AG04449 (cell line): ENCODE data around the gene SNAPIN.

Source experiments
- CTCF ChIA-PET: fragments of 350-600 bp; formaldehyde crosslinking; extraction: SDS; loops from one replicate; lab custom pipeline; 2021; ENCODE audit warnings: antibody characterized with exemption; lab: Yijun Ruan, JAX
- POLR2A ChIA-PET: fragments of 400-600, 350-600 bp; formaldehyde crosslinking; extraction: SDS; loops from one replicate; lab custom pipeline; 2020; ENCODE audit warnings: antibody characterized with exemption, inconsistent platforms; lab: Yijun Ruan, JAX
- DNase-seq: peaks from one replicate; pipeline ENCODE4 v3.0.0-alpha.2; 2010; ENCODE audit warnings: low read depth, low spot score
- H3K4me3 ChIP-seq: 2 replicates; pipeline ENCODE4 v1.5.1; 2011; ENCODE audit warnings: low read depth, mild to moderate bottlenecking, control low read depth, low read length
- CTCF ChIP-seq: IDR thresholded peaks from one replicate; pipeline ENCODE4 v1.5.1; 2011; ENCODE audit warnings: mild to moderate bottlenecking, moderate library complexity, low read length, control low read depth, inconsistent platforms; ENCODE audit not compliant: insufficient read depth; ENCODE audit errors: missing control alignments

The SNAPIN gene

GRCh38 chr1:153658400-153659174, at the start of gene SNAPIN:
Gene SNAPIN (plus strand): TSS chr1:153658703. CDS start chr1:153658744, 41 bp downstream.
- TF ChIP-seq CTCF: peak; percentile 45
- ChIA-PET CTCF (interaction anchor here (0.8 to 4.6 kb wide), 9 partner anchors 8 to 164 kb away, joined by 3 to 28 read pairs (median 5); no protein-coding TSS in a partner anchor), POLR2A (no interaction called here)
- DNase-seq: peak; percentile 23
- peak within 1 kb of the TSS; percentile 92 for H3K4me3 ChIP-seq

- TF ChIP-seq CTCF: no peak
- H3K4me3 ChIP-seq: peak overlapping the region; percentile 58
- POLR2A ChIA-PET: interaction anchor here (0.6 to 2.8 kb wide), 4 partner anchors 10 to 26 kb away, joined by 3 to 20 read pairs (median 4); partner anchors contain the start of genes CHTOP and S100A13
- DNase-seq: no peak
- CTCF ChIA-PET: interaction anchor here (1.3 to 11.1 kb wide), 6 partner anchors 9 to 114 kb away, joined by 3 to 93 read pairs (median 7); partner anchors contain the start of gene S100A13
Observed at GRCh38 chr1:153608742-153609584, 49.5 kb upstream of the SNAPIN start.

- ChIA-PET CTCF (interaction anchor here (1.4 to 12.8 kb wide), 4 partner anchors 9 to 100 kb away, joined by 5 to 148 read pairs (median 53); no protein-coding TSS in a partner anchor), POLR2A (interaction anchor here (1.6 to 2.8 kb wide), 3 partner anchors 17 to 26 kb away, joined by 3 to 20 read pairs (median 4); partner anchors contain the start of genes CHTOP and S100A13)
- TF ChIP-seq CTCF: no peak
- DNase-seq: no peak
- peak overlapping the region; percentile 58 for H3K4me3 ChIP-seq
Observed at GRCh38 chr1:153609585-153609907, 49.0 kb upstream of the SNAPIN start.

- H3K4me3 ChIP-seq: peak overlapping the region; percentile 41
- ChIA-PET CTCF (interaction anchor here (3.4 to 12.8 kb wide), 3 partner anchors 10 to 101 kb away, joined by 19 to 148 read pairs (median 93); no protein-coding TSS in a partner anchor), POLR2A (interaction anchor here (0.7 to 9.4 kb wide), 4 partner anchors 13 to 37 kb away, joined by 3 to 127 read pairs (median 4); partner anchors contain the start of genes CHTOP and S100A13)
- no peak for DNase-seq
- TF ChIP-seq CTCF: no peak
Observed at GRCh38 chr1:153610334-153610733, 48.2 kb upstream of the SNAPIN start.

- no peak for DNase-seq
- ChIA-PET POLR2A (interaction anchor here (0.7 to 9.4 kb wide), 3 partner anchors 13 to 38 kb away, joined by 3 to 127 read pairs (median 4); partner anchors contain the start of gene S100A13), CTCF (interaction anchor here (3.4 to 12.8 kb wide), 5 partner anchors 10 to 102 kb away, joined by 19 to 178 read pairs (median 93); partner anchors contain the start of genes CHTOP, S100A1 and S100A13)
- H3K4me3 ChIP-seq: peak overlapping the region; percentile 83
- TF ChIP-seq CTCF: no peak
Observed at GRCh38 chr1:153610811-153611301, 47.6 kb upstream of the SNAPIN start.
